IMR-90 (cell line): Measurements from ENCODE around the gene SOX12. TPM values are rescaled to one million over a fixed set of nuclear protein-coding genes. Genes with fewer than 3 reads are reported as not detected.
A peak's percentile ranks its signal among the peaks of the same experiment; 100 is the strongest.

Experiments
- ATAC-seq: fragments of 200-7000 bp; cut with Tn5 transposase; 2 replicates; pipeline ENCODE4 v1.9.1; 2020; ENCODE audit warnings: low read depth, mild to moderate bottlenecking, moderate library complexity
- BruUV-seq: library from RNA; stranded (reverse); fragments of 400-500 nt; replicated peaks from 2 replicates; lab custom pipeline; 2021; lab: Mats Ljungman, UMichigan
- CTCF ChIA-PET: fragments of 300-600 bp; formaldehyde crosslinking; extraction: SDS; loops from one replicate; lab custom pipeline; 2021; ENCODE audit warnings: antibody characterized with exemption; lab: Yijun Ruan, JAX
- POLR2A ChIA-PET: fragments of 300-600 bp; sonication (Branson Sonifier 250); formaldehyde crosslinking; loops from one replicate; lab custom pipeline; 2022; ENCODE audit warnings: antibody characterized with exemption; ENCODE audit not compliant: unreplicated experiment; lab: Charles Lee
- DNase-seq: peaks from one replicate; pipeline ENCODE4 v3.0.0; 2013
- H2AFZ ChIP-seq: replicated peaks from 2 replicates; pipeline ENCODE3; 2013; ENCODE audit warnings: low read length, mild to moderate bottlenecking; ENCODE audit not compliant: poor library complexity
- H2AK5ac ChIP-seq: 2 replicates; pipeline ENCODE4 v1.6.1; 2013; ENCODE audit warnings: low read depth, low read length, inconsistent platforms
- H2AK9ac ChIP-seq: replicated peaks from 2 replicates; pipeline ENCODE3; 2013; ENCODE audit warnings: mild to moderate bottlenecking, low read depth, low read length, moderate library complexity; ENCODE audit not compliant: poor library complexity
- H2BK120ac ChIP-seq: 2 replicates; pipeline ENCODE4 v1.6.1; 2013; ENCODE audit warnings: low read depth, low read length, inconsistent platforms
- H2BK15ac ChIP-seq: 3 replicates; pipeline ENCODE4 v1.6.1; 2013; ENCODE audit warnings: low read depth, low read length, inconsistent platforms
- H2BK20ac ChIP-seq: 2 replicates; pipeline ENCODE4 v1.6.1; 2013; ENCODE audit warnings: low read depth, mild to moderate bottlenecking, inconsistent platforms, low read length, moderate library complexity
- H2BK5ac ChIP-seq: 2 replicates; pipeline ENCODE4 v1.6.1; 2013; ENCODE audit warnings: mild to moderate bottlenecking, low read depth, low read length, inconsistent platforms; ENCODE audit not compliant: poor library complexity, severe bottlenecking
- H3K14ac ChIP-seq: replicated peaks from 2 replicates; pipeline ENCODE4 v1.6.1; 2013; ENCODE audit warnings: low read depth, low read length, inconsistent platforms
- H3K18ac ChIP-seq: 2 replicates; pipeline ENCODE4 v1.6.1; 2013; ENCODE audit warnings: low read depth, low read length, control low read depth
- H3K23ac ChIP-seq: 2 replicates; pipeline ENCODE4 v1.6.1; 2013; ENCODE audit warnings: low read depth, low read length, inconsistent platforms
- H3K27ac ChIP-seq: 2 replicates; pipeline ENCODE4 v1.5.1; 2013; ENCODE audit warnings: mild to moderate bottlenecking, control low read depth, low read length; ENCODE audit not compliant: insufficient read depth
- H3K27me3 ChIP-seq: 2 replicates; pipeline ENCODE4 v1.6.1; 2013; ENCODE audit warnings: low read length; ENCODE audit not compliant: control insufficient read depth, insufficient read depth
- H3K36me3 ChIP-seq: 2 replicates; pipeline ENCODE4 v1.6.1; 2013; ENCODE audit warnings: low read length, mixed read lengths; ENCODE audit not compliant: control insufficient read depth, insufficient read depth
- H3K4ac ChIP-seq: 2 replicates; pipeline ENCODE4 v1.6.1; 2013; ENCODE audit warnings: low read depth, low read length, inconsistent platforms
- H3K4me1 ChIP-seq: 2 replicates; pipeline ENCODE4 v1.6.1; 2013; ENCODE audit warnings: low read length, mixed read lengths; ENCODE audit not compliant: control insufficient read depth, insufficient read depth
- H3K4me2 ChIP-seq: 2 replicates; pipeline ENCODE4 v1.6.1; 2013; ENCODE audit warnings: low read depth, mild to moderate bottlenecking, control low read depth, low read length, moderate library complexity
- H3K4me3 ChIP-seq: 2 replicates; pipeline ENCODE4 v1.5.1; 2013; ENCODE audit warnings: low read depth, mild to moderate bottlenecking, control low read depth, low read length, moderate library complexity; ENCODE audit not compliant: insufficient read depth
- H3K56ac ChIP-seq: 2 replicates; pipeline ENCODE4 v1.6.1; 2013; ENCODE audit warnings: low read length, inconsistent platforms; ENCODE audit not compliant: insufficient read depth; ENCODE audit errors: extremely low read depth
- H3K79me1 ChIP-seq, 2 experiments: 2 replicates each; pipeline ENCODE4 v1.6.1; 2013; ENCODE audit warnings: low read length in 2 of 2, inconsistent platforms in 1 of 2, low read depth in 1 of 2
- H3K9ac ChIP-seq: 2 replicates; pipeline ENCODE4 v1.6.1; 2013; ENCODE audit warnings: low read depth, low read length, control low read depth
- H3K9me1 ChIP-seq: 2 replicates; pipeline ENCODE4 v1.6.1; 2013; ENCODE audit warnings: low read length, inconsistent platforms; ENCODE audit not compliant: insufficient read depth
- H3K9me3 ChIP-seq: 2 replicates; pipeline ENCODE4 v1.6.1; 2013; ENCODE audit warnings: low read length; ENCODE audit not compliant: control insufficient read depth, insufficient read depth
- H4K20me1 ChIP-seq: 2 replicates; pipeline ENCODE4 v1.6.1; 2013; ENCODE audit warnings: low read length, inconsistent platforms; ENCODE audit not compliant: insufficient read depth
- H4K5ac ChIP-seq: 2 replicates; pipeline ENCODE4 v1.6.1; 2013; ENCODE audit warnings: mild to moderate bottlenecking, low read depth, low read length, control low read depth
- H4K8ac ChIP-seq, 2 experiments: 2 replicates each; pipeline ENCODE4 v1.6.1; 2013; ENCODE audit warnings: low read depth in 2 of 2, low read length in 2 of 2, control low read depth in 1 of 2, inconsistent platforms in 1 of 2
- H4K91ac ChIP-seq: 2 replicates; pipeline ENCODE4 v1.6.1; 2013; ENCODE audit warnings: low read depth, low read length, inconsistent platforms; ENCODE audit not compliant: insufficient read depth
- BHLHE40 ChIP-seq: fragments of 150-350 bp; IDR thresholded peaks from 2 replicates; pipeline ENCODE4 v1.6.1; 2016; ENCODE audit warnings: mild to moderate bottlenecking, low read depth, low read length
- CEBPB ChIP-seq: IDR thresholded peaks from 2 replicates; pipeline ENCODE4 v1.6.1; 2012; ENCODE audit warnings: low read depth, low read length, improper control_type of control experiment
- CHD1 ChIP-seq: IDR thresholded peaks from 2 replicates; pipeline ENCODE4 v1.6.1; 2012; ENCODE audit warnings: low read depth, low read length, improper control_type of control experiment
- CTCF ChIP-seq: conservative IDR thresholded peaks from 2 replicates; pipeline ENCODE4 v1.5.1; 2012; ENCODE audit warnings: mild to moderate bottlenecking, low read depth, low read length, improper control_type of control experiment
- FOS ChIP-seq: fragments of 150-350 bp; IDR thresholded peaks from 2 replicates; pipeline ENCODE4 v1.6.1; 2016; ENCODE audit warnings: low read depth, low read length
- MAZ ChIP-seq: IDR thresholded peaks from 2 replicates; pipeline ENCODE4 v1.6.1; 2012; ENCODE audit warnings: low read depth, mild to moderate bottlenecking, low read length, improper control_type of control experiment, moderate library complexity, borderline replicate concordance
- MXI1 ChIP-seq: IDR thresholded peaks from 2 replicates; pipeline ENCODE4 v1.6.1; 2012; ENCODE audit warnings: low read depth, mild to moderate bottlenecking, low read length, moderate library complexity, borderline replicate concordance
- NFE2L2 ChIP-seq: fragments of 150-350 bp; IDR thresholded peaks from 2 replicates; pipeline ENCODE4 v1.6.1; 2016; ENCODE audit warnings: low read depth, mild to moderate bottlenecking, low read length
- POLR2A ChIP-seq: IDR thresholded peaks from 2 replicates; pipeline ENCODE4 v1.6.1; 2012; ENCODE audit warnings: mild to moderate bottlenecking, low read depth, low read length
- RAD21 ChIP-seq: IDR thresholded peaks from 2 replicates; pipeline ENCODE4 v1.6.1; 2012; ENCODE audit warnings: low read length, improper control_type of control experiment
- SMC3 ChIP-seq: fragments of 150-350 bp; IDR thresholded peaks from 2 replicates; pipeline ENCODE4 v1.6.1; 2016; ENCODE audit warnings: low read depth, mild to moderate bottlenecking, antibody characterized with exemption, low read length, moderate library complexity
- WGBS, 2 experiments: methylation state at CpG; one replicate each; pipeline versions ENCODE4 v1.1.5 to v1.1.7; 2013; ENCODE audit warnings: missing lambda C conversion rate in 2 of 2; ENCODE audit not compliant: insufficient read length in 1 of 2; ENCODE audit errors: extremely low coverage in 2 of 2; 5-methylcytosine and 5-hydroxymethylcytosine counted together
- dilution Hi-C: fragments of 300-500 bp; cut with HindIII; formaldehyde crosslinking; loops from one replicate; pipeline ENCODE4 v1.14.3; 2018; ENCODE audit warnings: low sequenced_read_pairs; ENCODE audit not compliant: unreplicated experiment
- in situ Hi-C: fragments of 300-500 bp; cut with MboI; formaldehyde crosslinking; loops from 3 replicates; pipeline ENCODE4 v1.14.3; 2019; ENCODE audit warnings: low sequenced_read_pairs, inconsistent platforms, mixed read lengths
- intact Hi-C: fragments of 100-400 bp; cut with micrococcal nuclease; formaldehyde crosslinking; loops from 2 replicates; pipeline ENCODE4 v1.10.0; 2022
- polyA plus RNA-seq, 3 experiments: library from polyadenylated mRNA; depleted of rRNA; stranded (reverse); fragments of >200 nt; gene quantifications; 2 replicates each; pipeline ENCODE4 v1.2.3, GENCODE V29; 2012; ENCODE audit warnings: low replicate concordance in 1 of 3
- total RNA-seq: library from RNA; depleted of rRNA; stranded (reverse); fragments of >200 nt; gene quantifications from 2 replicates; pipeline ENCODE4 v1.2.3, GENCODE V29; 2012
- TF ChIP-seq, protein P1 (sequence below): fragments of 150-350 bp; IDR thresholded peaks from 2 replicates; pipeline ENCODE4 v1.6.1; 2016; ENCODE audit warnings: low read depth, mild to moderate bottlenecking, low read length, moderate library complexity, borderline replicate concordance
- TF ChIP-seq, protein P2 (sequence below): fragments of 150-350 bp; IDR thresholded peaks from 2 replicates; pipeline ENCODE4 v1.6.1; 2017; ENCODE audit warnings: mild to moderate bottlenecking, antibody characterized with exemption, low read length, low read depth

SOX12 gene
- total and polyA plus RNA-seq, 2 of the 4 experiments (the other 2 are of a cell fraction): 1.1 to 6.2 TPM

DNA sequence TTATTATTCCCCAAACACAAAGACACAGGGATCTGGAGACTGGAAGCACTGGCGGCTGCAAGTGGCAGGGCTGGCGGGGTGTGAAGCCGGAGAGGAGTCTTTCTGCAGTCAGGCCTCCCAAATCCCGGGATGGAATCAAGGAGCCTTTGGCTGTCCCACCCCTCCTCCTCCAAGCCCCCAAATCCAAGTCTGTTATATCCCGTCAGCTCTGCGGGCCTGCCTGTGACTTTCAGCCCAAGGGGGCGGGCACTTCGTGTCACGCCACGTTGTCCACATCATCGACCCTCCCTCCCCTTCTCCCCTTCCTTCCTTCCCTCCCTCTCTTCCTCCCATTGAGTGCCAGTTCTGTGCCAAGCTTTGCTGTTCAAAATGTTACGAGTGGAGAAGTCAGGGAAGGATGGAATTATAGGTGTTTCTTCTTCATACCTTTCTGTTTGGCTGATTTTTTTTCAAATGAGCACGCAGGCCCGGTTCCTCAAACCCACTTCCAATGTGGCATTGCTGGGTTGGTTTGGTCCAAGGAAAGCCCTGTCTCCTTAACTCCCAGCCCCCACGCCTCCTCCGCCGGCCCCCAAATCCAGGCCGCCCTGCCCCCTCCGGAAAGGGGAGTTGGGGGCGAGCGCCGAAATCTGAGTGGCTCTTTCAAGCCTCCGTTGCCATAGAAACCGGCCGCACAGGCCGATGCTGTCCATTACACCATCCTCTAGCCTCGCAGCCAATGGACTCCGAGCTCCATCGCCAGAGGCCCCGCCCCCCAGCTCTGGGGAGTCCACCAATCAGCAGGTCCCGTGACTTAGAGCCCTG, 15.3 kb upstream of the SOX12 start:
- Histone ChIP-seq H2BK5ac (peak overlapping the region; percentile 94), H4K91ac (peak overlapping the region; percentile 88), H3K23ac (peak overlapping the region; percentile 95), H3K9me3 (no peaks in the 10 kb centered on the region), H3K4ac (peak overlapping the region; percentile 94), H2BK20ac (peak overlapping the region; percentile 75), H2AFZ (peak overlapping the region; percentile 85), H2AK5ac (peak overlapping the region; percentile 9), H4K5ac (peak overlapping the region; percentile 87), H2AK9ac (peak overlapping the region; percentile 70), H4K8ac (peak overlapping the region; percentile 45 to 85), H3K56ac (peak overlapping the region; percentile 75), H3K4me2 (peak overlapping the region; percentile 88), H3K18ac (peak overlapping the region; percentile 82), H2BK15ac (peak overlapping the region; percentile 61; the same call in 2 of the 3 replicates), H3K4me1 (peaks cover 9% of the 10 kb centered on the region), H2BK120ac (peak overlapping the region; percentile 93), H3K36me3 (no peaks in the 10 kb centered on the region), H3K79me1 (peaks cover 0 to 4% of the 10 kb centered on the region in 2 experiments; a peak in 1 of 4 replicates), H3K27ac (peak overlapping the region; percentile 82), H4K20me1 (no peaks in the 10 kb centered on the region), H3K9me1 (peaks cover 7% of the 10 kb centered on the region; the same call in 1 of the 2 replicates), H3K14ac (peak overlapping the region; percentile 95), H3K9ac (peak overlapping the region; percentile 44), H3K4me3 (peak overlapping the region; percentile 41), H3K27me3 (no peaks in the 10 kb centered on the region)
- POLR2A ChIA-PET: interaction anchor here (1.1 kb wide), 1 partner anchor 12 kb away, joined by 5 read pairs; no protein-coding TSS in a partner anchor
- CTCF ChIA-PET: interaction anchor here (0.6 to 0.8 kb wide), 2 partner anchors 11 to 29 kb away, joined by 3 to 7 read pairs; no protein-coding TSS in a partner anchor
- ATAC-seq (peak; percentile 99), DNase-seq (peak; percentile 99)
- 0% methylated on average over 10 of the region's 31 CpGs; no CpG with 5 or more reads in 1 of the 2 experiments for WGBS, 2 experiments
- intact Hi-C loops (loop anchor here (2.0 kb wide), 1 partner anchor 13 kb away; the partner anchor contains the start of gene ZCCHC3), dilution Hi-C loops (no loop called here), in situ Hi-C loops (no loop called here)
- BruUV-seq: no TSS peak
- TF ChIP-seq CTCF: no peak
- TF ChIP-seq CEBPB: no peak
- peak; percentile 31; the same call in 1 of the 2 replicates for TF ChIP-seq POLR2A
- no peak for TF ChIP-seq CHD1
- TF ChIP-seq RAD21: no peak
- TF ChIP-seq NFE2L2: no peak
- TF ChIP-seq, protein P1, sequence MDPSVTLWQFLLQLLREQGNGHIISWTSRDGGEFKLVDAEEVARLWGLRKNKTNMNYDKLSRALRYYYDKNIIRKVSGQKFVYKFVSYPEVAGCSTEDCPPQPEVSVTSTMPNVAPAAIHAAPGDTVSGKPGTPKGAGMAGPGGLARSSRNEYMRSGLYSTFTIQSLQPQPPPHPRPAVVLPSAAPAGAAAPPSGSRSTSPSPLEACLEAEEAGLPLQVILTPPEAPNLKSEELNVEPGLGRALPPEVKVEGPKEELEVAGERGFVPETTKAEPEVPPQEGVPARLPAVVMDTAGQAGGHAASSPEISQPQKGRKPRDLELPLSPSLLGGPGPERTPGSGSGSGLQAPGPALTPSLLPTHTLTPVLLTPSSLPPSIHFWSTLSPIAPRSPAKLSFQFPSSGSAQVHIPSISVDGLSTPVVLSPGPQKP: no peak
- TF ChIP-seq MXI1: no peak; the same call in 1 of the 2 replicates
- TF ChIP-seq SMC3: no peak
- peak; percentile 87 for TF ChIP-seq MAZ
- TF ChIP-seq, protein P2, sequence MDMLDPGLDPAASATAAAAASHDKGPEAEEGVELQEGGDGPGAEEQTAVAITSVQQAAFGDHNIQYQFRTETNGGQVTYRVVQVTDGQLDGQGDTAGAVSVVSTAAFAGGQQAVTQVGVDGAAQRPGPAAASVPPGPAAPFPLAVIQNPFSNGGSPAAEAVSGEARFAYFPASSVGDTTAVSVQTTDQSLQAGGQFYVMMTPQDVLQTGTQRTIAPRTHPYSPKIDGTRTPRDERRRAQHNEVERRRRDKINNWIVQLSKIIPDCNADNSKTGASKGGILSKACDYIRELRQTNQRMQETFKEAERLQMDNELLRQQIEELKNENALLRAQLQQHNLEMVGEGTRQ: peak; percentile 66
- TF ChIP-seq FOS: no peak
- TF ChIP-seq BHLHE40: peak; percentile 83; the same call in 1 of the 2 replicates
